Brain pericyte (primary cell): ENCODE results near the gene C11orf71.

Experiments
- DNase-seq: peaks from one replicate; pipeline ENCODE4 v3.0.0-alpha.2; 2012; ENCODE audit warnings: low read depth, low spot score

The C11orf71 gene

DNA sequence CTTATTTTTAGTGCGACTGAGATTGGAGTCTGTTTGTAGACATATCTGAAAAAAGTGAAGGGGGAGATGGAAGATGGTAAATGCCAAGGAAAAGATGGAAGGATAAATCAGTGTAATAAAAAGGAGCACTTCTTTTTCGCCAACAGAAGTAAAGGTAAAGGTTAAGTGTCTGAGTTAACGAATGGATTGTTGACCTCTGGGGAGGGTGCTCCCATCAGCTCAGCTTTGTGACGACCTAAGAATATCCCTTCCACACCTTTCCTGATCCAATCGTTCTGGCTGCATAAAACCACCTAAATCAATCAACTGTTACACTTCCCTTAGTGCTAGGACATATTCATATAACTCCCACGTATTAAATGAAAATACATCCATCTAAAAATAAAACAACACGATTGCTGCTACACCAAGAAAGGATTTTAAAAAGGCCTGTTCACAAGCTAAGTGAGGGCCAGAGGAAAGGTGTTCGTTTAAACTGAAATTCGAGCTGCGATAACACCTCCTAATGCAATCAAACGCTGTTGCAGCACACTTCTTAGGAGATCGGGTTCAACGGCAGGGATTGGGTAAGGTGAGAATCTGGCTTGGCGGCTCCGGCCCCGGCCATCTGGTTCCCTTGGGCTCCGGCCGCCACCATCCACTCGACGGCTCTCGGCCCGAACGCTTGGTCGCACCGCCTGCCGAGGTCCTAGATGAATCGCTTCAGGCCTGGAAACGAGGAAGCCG lies 658 bp downstream of the C11orf71 start:
- no peak for DNase-seq

DNA sequence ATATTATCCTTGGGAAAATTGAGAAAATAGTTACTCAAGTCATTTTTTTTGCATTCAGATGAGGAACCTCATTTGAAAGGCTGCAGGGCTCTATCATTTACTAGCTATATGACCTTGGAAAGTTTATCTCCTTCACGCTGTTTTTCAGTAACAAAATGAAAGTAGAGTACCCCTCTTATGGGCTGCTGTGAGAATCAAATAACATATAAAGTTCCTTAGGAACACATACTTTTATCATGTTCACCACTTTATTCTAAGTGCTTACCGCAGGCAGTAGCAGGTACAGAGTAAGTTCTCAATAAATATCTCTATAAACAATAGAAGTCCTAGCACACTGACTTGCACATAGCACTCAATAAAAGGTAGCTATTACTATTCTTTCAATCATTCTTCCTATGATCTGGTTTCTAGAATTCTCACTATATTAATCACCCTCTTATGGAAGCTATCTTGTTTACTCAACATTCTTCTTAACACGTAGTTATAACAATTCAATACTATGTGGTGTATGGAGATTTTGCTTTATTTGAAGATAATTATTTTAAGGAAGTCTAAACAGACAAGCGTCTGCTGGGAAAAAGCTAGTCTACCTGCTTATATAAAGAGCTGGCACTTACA lies 1.9 kb downstream of the C11orf71 start:
- no peak for DNase-seq

DNA sequence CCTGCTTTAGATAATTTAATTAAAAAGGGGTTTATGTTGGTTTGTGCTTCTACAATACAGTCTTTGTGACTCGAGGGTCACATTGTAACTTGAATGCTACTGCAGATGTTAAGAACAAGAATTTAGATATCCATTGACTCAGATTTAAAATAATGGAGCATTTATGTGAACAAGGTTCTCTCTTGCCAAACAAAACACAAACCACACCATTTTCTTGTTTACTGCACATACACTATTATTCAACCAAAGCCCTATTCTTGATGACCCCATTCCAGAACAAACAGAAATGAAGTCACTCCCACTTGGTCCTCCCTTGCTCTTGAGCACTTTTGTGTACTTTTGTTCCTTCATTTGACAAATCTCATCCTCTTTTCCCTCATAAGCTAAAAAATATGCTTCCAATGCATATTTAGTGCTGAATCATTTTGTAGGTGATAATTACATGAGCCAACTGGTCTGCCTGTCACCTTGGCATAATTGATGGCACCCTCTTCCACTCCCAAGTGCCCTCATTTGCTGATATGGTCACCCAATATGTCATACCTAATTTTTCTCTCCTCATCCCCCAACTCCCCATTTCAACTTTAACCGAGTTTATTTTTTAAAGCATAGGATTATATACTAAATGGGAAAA lies 2.8 kb downstream of the C11orf71 start:
- no peak for DNase-seq

- DNase-seq = no peak
Observed at GRCh38 chr11:114396916-114397315, 3.4 kb downstream of the C11orf71 start.

DNA sequence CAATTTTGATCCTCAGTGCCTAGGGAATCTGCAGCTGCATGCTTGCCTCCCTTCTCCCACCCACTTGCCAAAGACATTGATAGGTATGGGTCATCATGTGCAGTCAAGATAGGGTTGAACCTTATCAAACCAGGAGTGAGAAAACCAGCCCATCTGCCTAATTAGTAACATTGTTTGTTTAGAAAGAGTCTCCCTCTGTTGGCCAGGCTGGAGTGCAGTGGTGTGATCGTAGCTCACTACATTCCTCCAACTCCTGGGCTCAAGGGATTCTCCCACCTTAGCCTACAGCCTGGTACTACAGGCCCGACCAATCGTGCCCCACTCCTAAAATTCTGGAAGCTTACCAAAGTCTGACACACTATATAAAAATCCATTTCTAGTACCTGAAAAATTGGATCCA lies 4.6 kb downstream of the C11orf71 start:
- no peak for DNase-seq

- no peak for DNase-seq
Observed at GRCh38 chr11:114392735-114393667, 7.3 kb downstream of the C11orf71 start.

DNA sequence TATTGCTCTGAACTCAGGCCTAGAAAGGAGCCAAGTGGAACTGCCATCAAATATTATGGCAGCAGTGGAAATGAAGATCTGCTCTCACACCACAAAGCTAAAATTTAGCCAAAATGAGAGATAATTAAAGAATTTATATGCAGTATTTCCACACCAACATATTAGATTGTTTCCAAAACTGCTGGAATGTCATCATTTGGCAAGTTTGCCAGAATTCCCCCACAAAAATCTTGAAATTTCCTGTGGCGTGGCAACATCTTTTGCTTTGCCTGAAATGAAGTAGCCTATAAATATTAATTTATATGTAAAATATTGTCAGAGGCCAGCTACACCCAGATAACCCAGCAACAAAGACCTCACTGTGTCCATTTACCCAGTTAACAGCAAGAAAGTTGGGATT lies 13.8 kb downstream of the C11orf71 start:
- DNase-seq = no peak

DNA sequence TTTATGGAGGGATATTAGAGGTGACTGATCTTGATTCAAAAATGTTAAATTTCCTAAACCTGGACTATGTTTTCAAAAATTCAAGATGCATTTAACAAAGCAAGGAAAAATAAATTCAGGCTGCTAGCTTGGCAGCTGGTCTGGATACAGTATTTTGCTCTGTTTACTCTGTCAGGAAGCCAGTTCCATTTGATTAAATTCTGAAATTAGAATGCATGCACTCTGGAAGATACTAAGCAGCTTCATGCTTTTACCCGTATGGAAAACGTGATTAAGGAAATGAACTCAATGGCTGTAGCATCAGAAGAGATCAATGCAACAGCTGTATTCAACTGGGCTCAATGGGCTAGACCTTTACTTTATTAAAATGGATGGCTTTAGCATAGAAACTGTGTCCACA lies 14.2 kb downstream of the C11orf71 start:
- DNase-seq = no peak

GRCh38 chr11:114384487-114384886 lies 15.8 kb downstream of the C11orf71 start:
- DNase-seq = no peak

DNA sequence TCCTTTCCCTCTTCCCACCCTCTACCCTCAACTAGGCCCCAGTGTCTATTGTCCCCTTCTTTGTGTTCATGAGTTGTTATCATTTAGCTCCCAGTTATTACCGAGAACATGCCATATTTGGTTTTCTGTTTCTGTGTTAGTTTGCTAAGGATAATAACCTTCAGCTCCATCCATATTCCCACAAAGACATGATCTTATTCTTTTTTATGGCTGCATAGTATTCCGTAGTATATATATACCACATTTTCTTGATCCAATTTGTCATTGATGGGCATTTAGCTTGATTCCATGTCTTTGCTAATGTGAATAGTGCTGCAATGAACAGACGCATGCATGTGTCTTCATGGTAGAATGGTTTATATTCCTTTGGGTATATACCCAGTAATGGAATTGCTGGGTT lies 17.8 kb downstream of the C11orf71 start:
- no peak for DNase-seq

- no peak for DNase-seq
Observed at GRCh38 chr11:114379394-114380069, 20.8 kb downstream of the C11orf71 start.

DNA sequence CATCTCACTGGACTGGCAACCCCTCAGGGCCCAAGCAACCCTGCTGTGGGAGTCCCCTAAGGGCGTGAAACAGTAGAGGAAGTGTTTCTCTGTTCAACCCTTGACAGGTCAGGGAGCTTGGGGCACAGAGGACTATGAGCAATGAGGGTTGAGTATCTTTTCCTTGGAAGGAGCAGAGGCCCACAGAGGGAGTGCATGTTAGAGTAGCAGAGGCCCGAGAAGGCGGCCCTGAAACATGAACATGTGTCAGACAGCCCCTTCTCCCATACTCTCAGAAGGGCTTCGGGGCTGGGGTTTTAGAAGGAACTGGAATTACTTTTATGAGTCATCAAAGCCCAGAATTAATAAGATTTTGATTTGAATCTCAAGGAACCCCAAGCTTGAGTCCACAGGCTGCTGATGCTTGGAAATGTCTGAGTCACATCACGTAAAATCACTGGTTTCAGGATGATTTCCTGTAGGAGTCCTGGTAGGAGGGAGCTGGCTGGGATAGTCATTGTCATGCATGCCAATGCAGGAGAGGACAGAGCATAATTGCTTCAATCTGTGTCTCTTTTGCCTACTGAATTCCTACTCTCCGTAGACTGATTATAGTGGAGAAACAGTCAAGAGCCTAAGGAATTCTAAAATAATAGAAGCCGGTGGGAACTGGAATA lies 22.6 kb downstream of the C11orf71 start:
- DNase-seq = no peak

- no peak for DNase-seq
Observed at GRCh38 chr11:114375052-114375451, 25.3 kb downstream of the C11orf71 start.

DNA sequence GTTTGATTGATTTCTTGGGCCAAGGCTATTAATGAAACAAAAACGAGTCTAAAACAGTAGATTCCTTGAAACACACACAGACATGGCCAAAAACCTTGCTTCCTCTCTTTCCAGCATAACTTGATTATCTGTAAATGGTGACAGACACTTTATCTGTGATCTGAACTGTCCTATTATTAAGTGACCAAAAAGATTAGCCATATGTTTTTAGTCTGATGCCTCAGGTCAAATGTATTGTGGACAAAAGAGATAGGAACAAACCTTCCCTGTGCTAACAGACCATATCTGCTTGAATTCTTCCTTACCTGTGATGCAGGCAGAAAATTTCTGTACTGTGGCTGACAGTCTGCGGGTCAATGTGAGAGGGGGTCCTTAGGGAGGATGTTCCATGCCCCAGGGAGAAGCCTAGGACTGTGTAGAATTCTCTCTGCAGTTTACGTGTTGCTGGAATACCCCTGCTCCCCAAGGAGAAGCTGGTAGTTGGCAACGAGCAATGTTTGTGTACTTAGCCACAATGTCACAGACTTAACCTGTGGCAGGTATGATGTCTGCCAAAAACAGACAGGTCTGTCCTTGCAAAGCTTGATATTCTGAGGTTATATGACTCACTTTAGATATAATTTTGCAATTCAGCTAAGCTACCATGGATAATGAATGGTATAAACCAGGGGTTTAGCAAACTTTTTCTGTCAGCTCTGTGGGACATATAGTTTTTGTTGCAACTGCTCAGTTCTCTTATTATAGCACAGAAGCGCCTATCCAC lies 31.2 kb downstream of the C11orf71 start:
- DNase-seq = no peak

DNA sequence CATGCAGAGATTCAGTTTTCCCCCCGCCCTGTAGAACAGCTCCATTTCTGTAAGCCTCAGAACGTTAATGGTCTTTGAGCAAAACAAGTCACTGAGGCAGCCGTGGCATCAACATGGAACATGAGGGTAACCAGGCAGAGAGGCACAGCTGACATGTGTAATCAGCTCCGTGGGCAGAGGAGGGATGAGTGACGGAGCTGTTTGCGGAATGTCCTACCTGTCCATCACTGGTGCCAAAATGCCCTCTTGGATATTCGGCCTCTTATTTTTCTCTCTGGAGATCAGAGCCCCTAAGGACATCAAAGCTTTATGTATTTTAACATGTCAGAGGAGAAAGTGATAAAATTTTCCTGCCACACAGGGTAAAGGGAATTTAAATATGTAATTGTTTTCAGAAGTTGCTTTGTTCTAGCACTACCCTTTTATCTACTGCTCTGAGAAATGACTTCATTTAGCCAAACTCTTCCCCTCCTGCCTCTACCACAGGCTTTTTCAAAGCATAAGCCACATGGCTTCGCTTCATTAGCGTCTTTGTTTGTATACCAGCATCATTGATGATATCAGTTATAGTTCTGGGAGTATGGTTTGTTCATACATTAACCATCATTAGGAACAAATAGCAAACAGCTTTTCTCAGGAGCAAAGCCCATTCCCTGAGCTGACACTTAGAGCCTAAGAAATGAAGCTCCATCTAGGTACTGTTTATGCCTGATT lies 32.9 kb downstream of the C11orf71 start:
- DNase-seq = no peak

DNA sequence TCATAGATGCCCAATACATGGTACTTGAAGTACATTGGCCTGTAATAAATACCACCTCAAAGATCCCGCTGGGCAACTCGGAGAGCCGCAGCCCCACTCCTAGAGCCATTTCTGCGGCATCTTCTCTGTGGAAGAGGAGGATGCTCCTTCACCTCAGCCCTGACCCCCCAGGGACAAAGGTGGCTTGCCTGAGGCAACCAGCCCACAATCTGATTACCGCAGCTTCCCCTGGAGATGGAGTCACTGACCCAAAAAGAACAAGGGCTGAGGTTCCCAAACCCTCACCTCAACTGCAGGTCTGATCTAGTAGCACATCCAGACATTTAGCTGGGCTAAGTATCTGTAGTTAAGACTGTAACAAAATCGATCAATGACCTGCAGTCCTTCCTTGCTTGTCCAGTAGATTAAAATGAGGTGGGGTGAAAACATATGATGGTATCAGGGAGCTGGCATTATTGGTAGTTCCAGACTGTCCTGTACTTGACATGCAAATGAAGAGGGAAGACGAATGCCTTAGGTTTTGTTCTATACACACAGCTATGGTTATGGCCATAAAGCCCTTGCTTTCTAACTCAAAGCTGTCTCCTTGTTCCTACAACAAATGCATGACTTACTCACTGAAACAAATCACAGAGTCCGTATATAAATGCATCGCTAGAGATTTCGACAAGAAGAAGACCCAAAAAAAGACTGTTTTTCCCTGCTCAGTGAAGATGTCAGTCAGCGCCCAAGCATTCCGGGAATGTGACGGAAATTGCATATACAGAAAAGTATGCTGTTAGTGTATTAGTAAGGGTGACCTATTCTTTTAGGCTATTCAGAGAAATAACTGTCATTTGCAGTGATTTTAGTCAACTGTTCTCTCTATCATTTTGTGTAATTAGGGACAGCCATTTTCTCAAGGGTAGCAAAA lies 33.7 kb downstream of the C11orf71 start:
- DNase-seq = no peak

- no peak for DNase-seq
Observed at GRCh38 chr11:114362958-114363357, 37.4 kb downstream of the C11orf71 start.

DNA sequence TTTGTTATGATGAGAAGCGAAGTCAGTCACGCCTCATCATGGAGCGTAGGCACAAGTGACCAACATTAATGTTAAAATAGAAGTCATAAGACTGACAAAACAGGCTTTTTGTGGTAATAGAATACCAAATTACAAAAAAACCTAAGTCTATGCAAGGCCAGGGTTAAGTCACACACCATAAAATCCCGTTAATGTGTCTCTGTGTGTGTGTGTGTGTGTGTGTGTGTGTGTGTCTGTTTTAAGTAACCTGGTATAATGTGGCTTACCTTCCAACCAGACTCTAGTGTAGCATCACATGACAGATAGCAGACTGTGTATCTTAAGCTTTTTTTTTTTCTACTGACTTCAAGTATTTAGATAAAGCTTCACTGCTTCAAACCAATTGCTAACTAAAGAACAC lies 38.0 kb downstream of the C11orf71 start:
- no peak for DNase-seq
